HG03139 (cell line): Measurements from ENCODE around the gene KIF23.
"Not testable (repeated sequence)": the region's sequence is repeated elsewhere in the genome, so short reads cannot be mapped to it uniquely, and the experiment has no call there.

Source experiments
- ATAC-seq: cut with Tn5 transposase; IDR thresholded peaks from one replicate; pipeline ENCODE4 v1.9.1; 2021; ENCODE audit not compliant: unreplicated experiment

The KIF23 gene

DNA sequence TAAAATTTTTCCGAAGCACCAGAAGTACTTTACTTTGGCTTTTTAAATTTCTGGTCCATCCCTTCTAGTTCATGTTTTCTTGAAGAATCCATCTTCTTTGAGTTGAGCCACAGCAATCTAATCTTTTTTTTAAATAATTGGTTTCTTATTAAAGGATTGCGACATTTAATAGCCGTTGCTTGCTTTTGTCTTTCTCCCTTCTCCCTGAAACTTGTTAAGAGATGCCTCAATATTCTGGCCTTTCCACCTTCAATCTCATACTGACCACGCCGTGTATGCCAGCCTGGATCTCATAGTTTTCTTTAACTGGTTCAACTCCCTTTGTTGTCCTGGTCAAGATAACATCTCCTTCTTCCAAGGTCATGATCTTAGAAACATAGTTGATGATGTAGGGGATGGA, 20.1 kb downstream of the KIF23 start:
- no peak for ATAC-seq

DNA sequence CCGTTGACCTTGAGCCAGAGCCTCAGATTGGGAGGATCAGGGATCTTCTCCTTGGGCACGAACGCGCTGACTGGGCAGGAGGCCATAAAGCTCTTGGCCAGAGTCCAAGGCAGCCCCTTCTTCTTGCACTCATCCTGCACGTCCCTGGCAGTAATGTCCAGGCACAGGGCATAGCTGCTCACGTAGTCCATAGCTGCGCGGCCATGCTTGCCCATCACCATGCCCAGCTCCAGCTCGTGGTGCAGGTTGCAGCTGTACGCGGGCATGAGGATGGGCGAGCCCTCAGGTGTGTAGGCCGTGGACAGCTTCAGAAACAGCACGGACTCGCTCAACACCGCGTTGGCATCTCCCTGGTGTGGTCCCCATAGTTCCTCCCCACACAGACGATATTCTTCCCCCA, 20.5 kb downstream of the KIF23 start:
- no peak for ATAC-seq

DNA sequence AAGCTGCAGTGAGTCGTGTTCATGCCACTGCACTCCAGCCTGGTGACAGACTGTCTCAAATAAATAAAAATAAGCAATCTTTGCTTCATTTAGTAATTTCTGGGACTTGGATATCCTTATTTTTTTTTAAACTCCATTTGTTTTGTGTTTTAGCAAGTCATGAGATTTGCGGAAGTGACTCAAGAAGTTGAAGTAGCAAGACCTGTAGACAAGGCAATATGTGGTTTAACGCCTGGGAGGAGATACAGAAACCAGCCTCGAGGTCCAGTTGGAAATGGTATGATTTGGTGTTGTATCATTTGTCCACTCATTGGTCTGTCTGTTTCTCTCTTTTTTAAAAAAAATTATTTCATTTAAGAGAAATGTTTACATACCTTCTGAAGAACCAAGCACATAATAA, 21.8 kb downstream of the KIF23 start:
- no peak for ATAC-seq

GRCh38 chr15:69436951-69437350, 22.8 kb downstream of the KIF23 start:
- ATAC-seq = no peak

DNA sequence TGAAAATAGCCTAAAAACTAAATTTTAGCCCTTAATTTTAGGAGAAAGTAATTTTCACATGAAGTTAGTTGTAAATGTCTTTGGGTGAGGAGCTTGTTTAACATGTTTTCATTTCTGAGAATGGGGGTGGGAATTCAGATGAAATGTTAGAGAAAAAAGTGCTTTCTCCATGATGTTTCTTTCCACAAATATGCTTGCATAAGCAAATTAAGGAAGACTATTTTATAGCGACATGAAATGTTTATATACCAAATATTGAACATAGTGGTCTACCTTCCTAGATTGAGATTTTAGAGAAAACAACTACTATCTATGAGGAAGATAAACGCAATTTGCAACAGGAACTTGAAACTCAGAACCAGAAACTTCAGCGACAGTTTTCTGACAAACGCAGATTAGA, 25.5 kb downstream of the KIF23 start:
- ATAC-seq = no peak

- ATAC-seq = no peak
These were observed 29.0 kb downstream of the KIF23 start for GRCh38 chr15:69443032-69443611.

DNA sequence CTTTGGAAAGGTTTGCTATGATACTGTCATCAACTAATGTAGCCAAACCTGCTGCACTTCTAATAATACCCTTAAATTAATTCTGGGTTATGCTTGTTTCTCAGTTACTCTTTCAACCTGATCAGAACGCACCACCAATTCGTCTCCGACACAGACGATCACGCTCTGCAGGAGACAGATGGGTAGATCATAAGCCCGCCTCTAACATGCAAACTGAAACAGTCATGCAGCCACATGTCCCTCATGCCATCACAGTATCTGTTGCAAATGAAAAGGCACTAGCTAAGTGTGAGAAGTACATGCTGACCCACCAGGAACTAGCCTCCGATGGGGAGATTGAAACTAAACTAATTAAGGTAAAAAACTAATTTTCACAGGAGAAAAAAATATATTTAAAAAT, 30.5 kb downstream of the KIF23 start:
- no peak for ATAC-seq

GRCh38 chr15:69446953-69447352, 32.8 kb downstream of the KIF23 start:
- ATAC-seq = no peak

GRCh38 chr15:69450221-69450620, 36.1 kb downstream of the KIF23 start:
- ATAC-seq = not testable (repeated sequence)

- no peak for ATAC-seq
These were observed 37.0 kb downstream of the KIF23 start for GRCh38 chr15:69450968-69451695.

DNA sequence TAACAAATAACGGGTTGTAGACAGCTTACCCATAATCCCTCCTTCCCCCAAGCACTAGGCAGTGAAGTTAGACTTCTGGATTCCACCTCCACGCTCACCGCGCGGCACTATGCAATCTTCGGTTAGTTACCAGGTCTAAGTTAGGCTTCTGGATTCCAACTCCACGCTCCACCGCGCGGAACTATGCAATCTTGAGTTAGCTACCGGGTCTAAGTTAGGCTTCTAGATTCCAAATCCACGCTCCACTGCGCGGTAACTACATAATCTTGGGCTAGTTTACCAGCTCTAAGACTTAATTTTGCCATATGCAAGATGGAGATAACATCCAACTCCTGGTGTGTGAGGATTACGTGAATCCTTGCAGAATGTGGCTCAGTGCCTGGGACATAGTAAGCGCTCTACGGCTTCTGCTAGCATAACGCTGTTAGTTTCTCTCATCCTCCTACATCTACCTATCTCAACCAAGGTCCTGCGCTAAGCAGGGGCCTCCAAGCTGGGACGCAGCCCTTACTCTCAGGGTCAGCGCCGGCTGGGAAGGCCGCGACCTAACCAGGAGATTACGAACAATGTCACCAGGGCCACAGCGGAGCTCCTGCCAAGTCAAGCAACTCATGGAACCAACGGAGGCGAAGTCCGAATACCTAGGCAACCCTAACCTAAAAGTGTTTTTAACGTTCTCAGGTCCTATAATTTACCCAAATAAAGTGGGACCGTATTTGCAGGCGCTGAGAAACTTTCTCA, 38.0 kb downstream of the KIF23 start:
- peak; percentile 40 for ATAC-seq

DNA sequence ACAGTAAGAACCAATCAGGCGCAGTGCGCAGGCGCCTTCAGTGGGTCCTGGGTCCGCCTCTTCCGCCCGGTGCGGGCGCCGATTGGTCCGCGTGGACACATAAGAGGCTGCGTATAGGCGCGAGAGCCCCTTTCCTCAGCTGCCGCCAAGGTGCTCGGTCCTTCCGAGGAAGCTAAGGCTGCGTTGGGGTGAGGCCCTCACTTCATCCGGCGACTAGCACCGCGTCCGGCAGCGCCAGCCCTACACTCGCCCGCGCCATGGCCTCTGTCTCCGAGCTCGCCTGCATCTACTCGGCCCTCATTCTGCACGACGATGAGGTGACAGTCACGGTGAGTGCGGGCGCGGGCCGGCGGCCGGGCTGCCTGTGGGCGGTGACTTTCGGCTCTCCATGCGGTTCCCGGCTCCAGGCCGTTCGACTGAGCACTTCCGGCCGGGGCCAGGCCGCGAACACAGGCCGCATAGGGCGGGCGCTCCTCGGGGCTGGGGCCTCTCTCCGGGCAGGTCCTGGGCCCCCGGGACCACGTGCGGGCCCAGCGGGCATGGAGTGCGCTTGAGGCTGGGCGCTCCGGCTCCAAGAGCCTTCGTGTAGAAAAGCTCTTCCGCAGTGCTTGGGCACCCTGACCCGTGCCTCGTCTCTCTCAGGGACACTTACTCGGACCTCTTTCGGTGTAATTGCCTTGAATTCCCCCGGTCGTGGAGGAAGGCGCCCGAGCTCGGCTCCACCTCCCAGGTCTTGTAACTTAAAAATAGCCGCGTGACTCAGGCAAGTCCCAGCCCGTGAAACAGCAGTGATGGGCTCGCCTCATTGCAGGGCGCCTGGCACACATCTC, 38.8 kb downstream of the KIF23 start, which contains the start of gene RPLP1:
Gene RPLP1 (plus strand): TSS at position 127 of the 830 bp plus-strand sequence. CDS start 131 bp downstream, at position 258.
- peak; percentile 74 for ATAC-seq

GRCh38 chr15:69454953-69455352, 40.8 kb downstream of the KIF23 start:
- no peak for ATAC-seq

DNA sequence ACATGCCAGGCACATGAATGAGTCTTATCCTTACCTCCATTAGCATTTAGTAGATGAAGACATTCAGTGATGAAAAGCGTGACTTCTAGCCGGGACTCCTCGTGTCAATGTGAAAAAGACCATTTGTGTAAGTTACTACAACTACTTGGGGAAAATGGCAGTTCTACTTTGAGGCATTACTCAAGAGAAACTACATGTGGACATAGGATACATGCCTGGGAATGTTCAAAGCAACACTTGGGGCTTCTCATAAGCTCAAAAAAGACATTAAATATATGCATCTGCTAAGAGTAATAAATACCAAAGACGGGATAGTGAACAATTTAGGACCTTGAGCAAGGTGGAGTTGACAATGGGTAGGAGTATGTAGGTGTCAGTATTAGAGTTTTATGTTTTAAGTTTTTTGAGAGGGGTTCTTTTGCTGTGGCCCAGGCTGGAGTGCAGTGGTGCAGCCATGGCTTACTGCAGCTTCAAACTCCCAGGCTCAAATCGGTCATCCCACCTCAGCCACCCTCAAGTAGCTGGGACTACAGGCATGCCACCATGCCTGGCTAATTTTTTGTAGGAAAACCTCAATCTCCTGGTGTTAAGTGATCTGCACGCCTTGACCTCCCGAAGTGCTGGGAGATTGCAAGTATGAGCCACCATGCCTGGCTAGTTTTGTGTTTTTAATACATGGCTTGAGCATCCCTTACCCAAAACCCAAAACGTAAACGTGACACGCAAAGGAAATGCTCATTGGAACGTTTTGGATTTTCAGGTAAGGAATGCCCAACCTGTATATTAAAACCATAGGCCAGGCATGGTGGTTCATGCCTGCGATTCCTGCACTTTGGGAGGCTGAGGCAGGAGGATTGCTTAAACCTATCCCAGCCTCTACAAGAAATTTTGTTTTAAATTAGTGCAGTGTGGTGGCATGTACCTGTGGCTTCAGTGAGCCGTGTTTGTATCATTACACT, 42.3 kb downstream of the KIF23 start:
- ATAC-seq = no peak

DNA sequence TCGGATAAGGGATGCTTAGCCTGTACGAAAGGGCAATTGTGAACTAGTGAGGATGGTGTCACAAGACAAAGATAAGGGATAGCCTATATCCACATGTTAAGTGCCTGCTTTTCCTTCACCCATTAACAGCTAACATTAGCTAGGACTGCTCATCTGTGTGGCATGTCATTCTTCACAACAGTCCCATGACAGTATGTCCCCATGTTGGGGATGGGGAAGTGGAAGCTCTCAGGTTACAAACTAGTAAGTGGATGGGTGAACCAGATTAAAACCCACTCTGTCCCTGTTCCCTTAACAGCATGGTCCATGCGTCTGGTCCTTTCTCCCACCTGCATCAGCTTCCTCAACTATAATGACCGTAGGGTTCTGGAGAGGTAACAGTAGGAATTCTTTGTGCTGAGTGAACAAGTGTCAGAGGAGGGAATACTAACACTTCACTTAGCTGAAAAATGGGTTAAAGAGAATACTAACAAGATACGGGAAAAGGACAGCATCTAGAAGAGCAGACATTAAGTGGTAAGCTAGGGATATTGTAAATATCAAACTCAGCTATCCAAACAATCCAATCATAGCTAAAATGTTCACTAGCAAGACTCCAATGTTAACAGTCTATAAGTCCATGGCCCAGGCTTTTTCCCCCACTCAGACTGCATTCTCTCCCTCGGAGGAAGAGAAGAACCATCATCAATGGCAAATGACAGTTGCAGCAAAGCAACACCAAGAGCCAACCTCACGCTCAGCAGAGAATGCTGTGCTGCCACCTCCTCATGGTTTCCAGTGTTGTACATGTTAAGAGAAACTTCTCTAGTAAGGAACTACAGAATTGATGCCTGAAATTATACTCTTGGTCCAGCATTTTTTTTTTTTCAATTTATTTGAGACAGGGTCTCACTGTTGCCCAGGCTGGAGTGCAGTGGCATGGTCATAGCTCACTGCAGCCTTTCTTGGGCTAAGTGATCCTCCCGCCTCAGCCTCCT, 43.4 kb downstream of the KIF23 start:
- ATAC-seq = no peak

DNA sequence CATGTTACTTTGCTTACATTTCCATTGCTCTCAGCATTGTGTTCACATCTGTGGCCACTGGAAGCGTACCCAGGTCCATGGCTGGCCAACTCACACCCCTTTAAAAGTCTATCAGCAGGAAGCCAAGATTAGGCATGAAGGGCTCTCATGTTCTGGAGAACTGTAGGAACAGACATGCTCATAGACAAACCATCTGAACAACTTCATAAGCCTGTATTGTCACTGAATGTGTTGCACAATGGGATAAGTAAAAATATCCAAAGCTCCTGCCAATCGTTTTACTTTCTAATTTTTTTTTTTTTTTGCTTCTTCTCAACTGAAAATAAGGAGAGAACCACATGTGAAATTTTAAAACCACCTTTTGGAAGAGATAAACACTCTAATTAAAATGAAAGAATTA, 44.9 kb downstream of the KIF23 start:
- no peak for ATAC-seq

GRCh38 chr15:69460481-69460880, 46.3 kb downstream of the KIF23 start:
- ATAC-seq = no peak

- ATAC-seq = no peak
These were observed 47.9 kb downstream of the KIF23 start for GRCh38 chr15:69462030-69462492.
